OCI-LY3 (cell line): ENCODE measurements around the gene MEF2A.

Experiments used
- H2AFZ ChIP-seq: fragments of 200-600, 300-600 bp; shearing (Covaris generic); 2 replicates; pipeline ENCODE4 v1.6.0; 2014; ENCODE audit warnings: antibody characterized with exemption, low read depth, low read length
- H3K27ac ChIP-seq: fragments of 200-600, 300-600 bp; sonication (generic); 2 replicates; pipeline ENCODE4 v1.5.1; 2014; ENCODE audit warnings: mild to moderate bottlenecking, low read length, moderate library complexity, mixed read lengths
- H3K27me3 ChIP-seq: fragments of 200-600, 300-600 bp; sonication (generic); 2 replicates; pipeline ENCODE4 v1.6.1; 2014; ENCODE audit warnings: low read depth, low read length, mixed read lengths
- H3K36me3 ChIP-seq: fragments of 200-600, 300-600 bp; sonication (generic); replicated peaks from 2 replicates; pipeline ENCODE3; 2014; ENCODE audit warnings: low read depth, low read length, mixed read lengths
- H3K4me1 ChIP-seq: fragments of 300-600, 200-600 bp; sonication (generic); 2 replicates; pipeline ENCODE4 v1.6.1; 2014; ENCODE audit warnings: low read length, mixed read lengths
- H3K4me2 ChIP-seq: fragments of 200-600, 300-600 bp; sonication (generic); 2 replicates; pipeline ENCODE4 v1.6.1; 2014; ENCODE audit warnings: low read length, mixed read lengths
- H3K4me3 ChIP-seq: fragments of 300-600, 200-600 bp; sonication (generic); 2 replicates; pipeline ENCODE4 v1.5.1; 2014; ENCODE audit warnings: antibody characterized with exemption, mild to moderate bottlenecking, low read length, moderate library complexity
- H3K79me2 ChIP-seq: fragments of 300-600, 200-600 bp; shearing (Covaris generic); 2 replicates; pipeline ENCODE4 v1.6.1; 2014; ENCODE audit warnings: mild to moderate bottlenecking, low read length, mixed read lengths
- H3K9ac ChIP-seq: fragments of 300-600, 200-600 bp; shearing (Covaris generic); 2 replicates; pipeline ENCODE4 v1.6.0; 2014; ENCODE audit warnings: mild to moderate bottlenecking, low read length, moderate library complexity
- H3K9me3 ChIP-seq: fragments of 200-600, 300-600 bp; shearing (Covaris generic); 2 replicates; pipeline ENCODE4 v1.6.1; 2014; ENCODE audit warnings: low read length, mixed read lengths; ENCODE audit not compliant: insufficient read depth
- H4K20me1 ChIP-seq: fragments of 200-600, 300-600 bp; sonication (generic); 2 replicates; pipeline ENCODE4 v1.6.1; 2016; ENCODE audit warnings: low read length, mixed read lengths; ENCODE audit not compliant: insufficient read depth
- CTCF ChIP-seq: fragments of 200-600, 300-600 bp; sonication (generic); IDR thresholded peaks from 2 replicates; pipeline ENCODE4 v1.5.1; 2014; ENCODE audit warnings: antibody characterized with exemption, low read length, low read depth
- EZH2phosphoT487 ChIP-seq: fragments of 200-600 bp; shearing (Covaris generic); IDR thresholded peaks from 2 replicates; pipeline ENCODE4 v1.6.1; 2018; ENCODE audit warnings: antibody characterized with exemption, mixed run types, low read depth

MEF2A gene

GRCh38 chr15:99734575-99734974, 168.8 kb downstream of the MEF2A start:
- no peak overlapping the region for H3K4me3 ChIP-seq
- no peaks in the 10 kb centered on the region for H3K9me3 ChIP-seq
- no peak overlapping the region for H3K4me2 ChIP-seq
- H3K27me3 ChIP-seq: no peaks in the 10 kb centered on the region
- H3K36me3 ChIP-seq: no peaks in the 10 kb centered on the region
- no peak overlapping the region for H3K27ac ChIP-seq
- H4K20me1 ChIP-seq: no peaks in the 10 kb centered on the region
- TF ChIP-seq CTCF: no peak
- no peaks in the 10 kb centered on the region for H3K79me2 ChIP-seq
- H2AFZ ChIP-seq: no peak overlapping the region
- H3K9ac ChIP-seq: no peak overlapping the region
- peaks cover 5% of the 10 kb centered on the region; the same call in 1 of the 2 replicates for H3K4me1 ChIP-seq

DNA sequence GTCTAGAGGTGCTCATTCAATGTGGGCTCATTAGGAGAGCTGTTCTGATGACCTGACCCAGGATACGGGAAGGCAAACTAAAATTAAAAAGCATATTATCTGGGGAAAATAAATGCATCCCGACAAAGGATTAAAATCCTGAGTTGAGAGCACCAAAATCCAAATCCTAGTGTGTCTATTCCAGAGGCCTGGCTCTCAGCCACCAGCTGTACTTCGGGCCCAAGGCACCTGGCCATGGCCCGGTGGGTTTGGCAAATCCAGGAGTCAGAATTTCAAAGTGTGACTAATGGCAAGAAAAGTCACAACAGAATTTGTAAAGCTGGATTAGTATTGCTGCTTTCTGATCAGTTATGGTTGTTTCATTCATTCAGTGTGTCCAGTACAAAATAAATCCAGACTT, 170.1 kb downstream of the MEF2A start:
- Histone ChIP-seq H3K27me3 (no peaks in the 10 kb centered on the region), H3K4me1 (peaks cover 5% of the 10 kb centered on the region; the same call in 1 of the 2 replicates), H3K9ac (no peak overlapping the region), H2AFZ (no peak overlapping the region), H3K79me2 (no peaks in the 10 kb centered on the region), H4K20me1 (no peaks in the 10 kb centered on the region), H3K9me3 (no peaks in the 10 kb centered on the region), H3K36me3 (no peaks in the 10 kb centered on the region), H3K27ac (no peak overlapping the region), H3K4me2 (no peak overlapping the region), H3K4me3 (no peak overlapping the region)
- no peak for TF ChIP-seq CTCF
- no peak for TF ChIP-seq EZH2phosphoT487

GRCh38 chr15:99736702-99737101, 170.9 kb downstream of the MEF2A start:
- H3K4me1 ChIP-seq: peaks cover 5% of the 10 kb centered on the region; the same call in 1 of the 2 replicates
- H3K9me3 ChIP-seq: no peaks in the 10 kb centered on the region
- no peaks in the 10 kb centered on the region for H3K79me2 ChIP-seq
- no peak overlapping the region for H3K27ac ChIP-seq
- H3K4me3 ChIP-seq: no peak overlapping the region
- no peak overlapping the region for H3K9ac ChIP-seq
- no peaks in the 10 kb centered on the region for H3K27me3 ChIP-seq
- no peak overlapping the region for H3K4me2 ChIP-seq
- no peaks in the 10 kb centered on the region for H4K20me1 ChIP-seq
- H2AFZ ChIP-seq: no peak overlapping the region
- TF ChIP-seq EZH2phosphoT487: no peak
- no peak for TF ChIP-seq CTCF
- H3K36me3 ChIP-seq: no peaks in the 10 kb centered on the region

- Histone ChIP-seq H3K9ac (no peak overlapping the region), H3K4me1 (no peaks in the 10 kb centered on the region), H3K27me3 (no peaks in the 10 kb centered on the region), H3K27ac (no peak overlapping the region), H4K20me1 (no peaks in the 10 kb centered on the region), H2AFZ (no peak overlapping the region), H3K36me3 (no peaks in the 10 kb centered on the region), H3K79me2 (no peaks in the 10 kb centered on the region), H3K4me2 (no peak overlapping the region), H3K9me3 (no peaks in the 10 kb centered on the region), H3K4me3 (no peak overlapping the region)
- TF ChIP-seq EZH2phosphoT487 (no peak), CTCF (no peak)
Observed at GRCh38 chr15:99738021-99738847, 172.4 kb downstream of the MEF2A start.
